H1 (cell line): ENCODE results near the gene TBC1D22A. TPM values are rescaled to one million over a fixed set of nuclear protein-coding genes. Genes with fewer than 3 reads are reported as not detected.

ENCODE experiments used
- EP300 ChIP-seq, 2 experiments: IDR thresholded peaks; 1 replicate in 1 of 2; 2 replicates in 1 of 2; pipeline ENCODE4 v1.6.1; 2011 to 2012; ENCODE audit warnings: low read depth in 2 of 2, low read length in 2 of 2, mild to moderate bottlenecking in 2 of 2, borderline replicate concordance in 1 of 2, inconsistent platforms in 1 of 2, moderate library complexity in 1 of 2
- PHF8 ChIP-seq: fragments of 200-600 bp; sonication (generic); conservative IDR thresholded peaks from 2 replicates; pipeline ENCODE4 v1.7.1; 2012; ENCODE audit warnings: low read depth, mild to moderate bottlenecking, inconsistent platforms, low read length, moderate library complexity
- SRF ChIP-seq: IDR thresholded peaks from 2 replicates; pipeline ENCODE4 v1.6.1; 2011; ENCODE audit warnings: mild to moderate bottlenecking, low read depth, low read length, moderate library complexity
- SUZ12 ChIP-seq: fragments of 200-600 bp; sonication (generic); IDR thresholded peaks from 2 replicates; pipeline ENCODE4 v1.6.1; 2012; ENCODE audit warnings: mild to moderate bottlenecking, inconsistent platforms, low read length, moderate library complexity, mixed read lengths
- TAF1 ChIP-seq: IDR thresholded peaks from 2 replicates; pipeline ENCODE4 v1.6.1; 2011; ENCODE audit warnings: mild to moderate bottlenecking, low read depth, low read length
- TCF12 ChIP-seq: IDR thresholded peaks from 2 replicates; pipeline ENCODE4 v1.6.1; 2011; ENCODE audit warnings: low read depth, mild to moderate bottlenecking, low read length
- polyA plus RNA-seq, 7 experiments: library from polyadenylated mRNA; depleted of rRNA in 3 of 7; stranded (reverse) in 5 of 7; unstranded in 2 of 7; fragments of >200 nt in 5 of 7; fragments of 200-250 nt in 2 of 7; gene quantifications; 1 replicate in 5 of 7; 2 replicates in 1 of 7; 4 replicates in 1 of 7; pipeline versions ENCODE4 v1.2.1 to v1.2.3, GENCODE V29; 2011 to 2013; ENCODE audit warnings: missing spikeins in 2 of 7, mixed read lengths in 2 of 7
- total RNA-seq: library from RNA; stranded (reverse); fragmentation: NEBNext Ultra II Directional; extraction: Animal tissue kit (Norgen Biotek cat#: 25700); gene quantifications from 2 replicates; pipeline ENCODE4 v1.2.1, GENCODE V29; 2021
- TF ChIP-seq, protein P1 (sequence below), 3 experiments: IDR thresholded peaks; 1 replicate in 2 of 3; 2 replicates in 1 of 3; pipeline versions ENCODE4 v1.5.1 to v1.6.1; 2011; ENCODE audit warnings: low read length in 3 of 3, mild to moderate bottlenecking in 3 of 3, inconsistent platforms in 2 of 3, low read depth in 1 of 3, moderate library complexity in 1 of 3; ENCODE audit not compliant: insufficient read depth in 1 of 3; ENCODE audit errors: control extremely low read depth in 1 of 3

Gene TBC1D22A
- total and polyA plus RNA-seq, 2 of the 8 experiments (the other 6 are each of a cell fraction or from before 2014, with no cell fraction given): 11.9 to 18.4 TPM

DNA sequence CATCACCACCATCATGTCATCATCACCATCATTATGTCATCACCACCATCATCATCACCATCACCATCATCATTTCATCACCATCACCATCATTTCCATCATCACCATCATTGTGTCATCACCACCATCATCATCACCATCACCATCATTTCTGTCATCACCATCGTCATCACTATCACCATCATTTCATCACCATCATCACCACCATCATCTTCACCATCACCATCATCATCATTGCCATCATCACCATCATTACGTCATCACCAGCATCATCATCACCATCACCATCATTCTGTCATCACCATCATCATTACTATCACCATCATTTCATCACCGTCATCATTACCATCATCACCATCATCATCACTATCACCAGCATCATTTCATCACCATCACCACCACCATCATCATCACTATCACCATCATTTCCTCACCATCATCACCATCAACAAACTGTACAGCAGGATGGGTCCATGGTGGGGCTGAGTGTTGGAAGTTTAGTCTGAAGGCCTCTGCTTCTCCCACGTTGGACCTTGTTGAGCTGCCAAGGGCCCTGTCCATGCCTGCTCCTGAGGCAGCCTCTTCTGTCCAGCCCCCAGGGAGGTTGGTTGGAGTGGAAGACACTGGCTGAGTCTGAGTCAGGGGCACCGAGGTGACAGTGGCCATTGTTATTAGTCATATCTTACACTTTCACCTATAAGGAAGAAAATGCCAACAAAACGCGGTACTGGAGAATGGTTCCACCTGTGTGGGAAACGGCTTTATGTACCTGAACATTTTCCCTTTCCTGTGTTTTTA lies 247.1 kb downstream of the TBC1D22A start (continued):
- TF ChIP-seq, protein P1, sequence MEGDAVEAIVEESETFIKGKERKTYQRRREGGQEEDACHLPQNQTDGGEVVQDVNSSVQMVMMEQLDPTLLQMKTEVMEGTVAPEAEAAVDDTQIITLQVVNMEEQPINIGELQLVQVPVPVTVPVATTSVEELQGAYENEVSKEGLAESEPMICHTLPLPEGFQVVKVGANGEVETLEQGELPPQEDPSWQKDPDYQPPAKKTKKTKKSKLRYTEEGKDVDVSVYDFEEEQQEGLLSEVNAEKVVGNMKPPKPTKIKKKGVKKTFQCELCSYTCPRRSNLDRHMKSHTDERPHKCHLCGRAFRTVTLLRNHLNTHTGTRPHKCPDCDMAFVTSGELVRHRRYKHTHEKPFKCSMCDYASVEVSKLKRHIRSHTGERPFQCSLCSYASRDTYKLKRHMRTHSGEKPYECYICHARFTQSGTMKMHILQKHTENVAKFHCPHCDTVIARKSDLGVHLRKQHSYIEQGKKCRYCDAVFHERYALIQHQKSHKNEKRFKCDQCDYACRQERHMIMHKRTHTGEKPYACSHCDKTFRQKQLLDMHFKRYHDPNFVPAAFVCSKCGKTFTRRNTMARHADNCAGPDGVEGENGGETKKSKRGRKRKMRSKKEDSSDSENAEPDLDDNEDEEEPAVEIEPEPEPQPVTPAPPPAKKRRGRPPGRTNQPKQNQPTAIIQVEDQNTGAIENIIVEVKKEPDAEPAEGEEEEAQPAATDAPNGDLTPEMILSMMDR (IDR thresholded peaks at IDR 0.05; ENCODE audit: control extremely low read depth in 1 of 3, insufficient read depth in 1 of 3, low read depth in 1 of 3, low read length in 3 of 3): no peak
- TF ChIP-seq SUZ12 (no peak), SRF (no peak), TCF12 (no peak), TAF1 (no peak), EP300 (IDR thresholded peaks at IDR 0.05; ENCODE audit: borderline replicate concordance in 1 of 2, low read depth in 2 of 2, low read length in 2 of 2) (no peak), PHF8 (no peak)
